Activated T-cell treated with anti-CD3 and anti-CD28 coated beads for 4 hours (primary cell): ENCODE measurements around the gene FAM227A.
"Not testable (repeated sequence)": the region's sequence is repeated elsewhere in the genome, so short reads cannot be mapped to it uniquely, and the experiment has no call there.

Experiments
- DNase-seq: peaks from one replicate; pipeline ENCODE4 v3.0.0-alpha.2; 2020

Gene FAM227A

DNA sequence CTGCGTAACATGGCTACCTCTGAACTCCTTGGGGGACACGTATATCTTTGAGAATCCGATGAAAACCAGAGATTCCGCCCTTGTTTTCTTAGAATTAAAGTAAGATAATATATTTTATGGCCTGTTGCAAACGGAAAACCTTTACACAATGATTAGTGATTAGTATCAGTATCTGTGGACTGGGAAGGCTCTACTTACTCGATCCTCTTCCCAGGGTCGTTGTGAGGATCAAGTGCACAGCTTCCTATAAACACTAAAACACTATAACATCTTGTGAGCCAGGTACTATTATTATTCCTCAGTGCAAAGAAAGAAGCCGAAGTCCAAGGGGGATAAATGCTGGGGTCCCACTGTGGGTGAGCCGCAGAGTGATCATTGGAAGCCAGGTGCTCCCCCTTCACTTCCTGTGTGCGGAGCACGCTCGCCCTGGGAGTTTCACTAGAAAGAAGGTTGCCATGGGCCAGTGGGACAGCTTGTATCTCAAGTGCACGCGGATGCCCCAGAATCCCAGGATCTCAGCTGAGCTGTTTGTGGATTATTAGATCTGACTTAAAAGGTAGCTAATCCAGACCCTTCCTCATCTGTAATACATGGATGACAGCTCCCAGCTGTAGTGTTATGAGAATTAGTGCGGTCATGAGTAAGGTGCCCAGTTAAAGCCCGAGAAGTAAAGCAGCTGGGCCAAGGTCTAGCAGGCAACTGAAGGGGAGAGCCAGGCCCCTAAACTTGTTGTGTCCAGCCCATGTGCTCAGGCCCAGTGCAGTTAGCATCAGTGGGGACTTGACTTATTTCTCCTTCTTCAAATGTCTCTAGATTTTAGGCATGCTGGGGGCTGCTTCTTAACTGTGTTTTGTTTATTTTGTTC lies 1.1 kb upstream of the FAM227A start:
- DNase-seq = peak; percentile 9

DNA sequence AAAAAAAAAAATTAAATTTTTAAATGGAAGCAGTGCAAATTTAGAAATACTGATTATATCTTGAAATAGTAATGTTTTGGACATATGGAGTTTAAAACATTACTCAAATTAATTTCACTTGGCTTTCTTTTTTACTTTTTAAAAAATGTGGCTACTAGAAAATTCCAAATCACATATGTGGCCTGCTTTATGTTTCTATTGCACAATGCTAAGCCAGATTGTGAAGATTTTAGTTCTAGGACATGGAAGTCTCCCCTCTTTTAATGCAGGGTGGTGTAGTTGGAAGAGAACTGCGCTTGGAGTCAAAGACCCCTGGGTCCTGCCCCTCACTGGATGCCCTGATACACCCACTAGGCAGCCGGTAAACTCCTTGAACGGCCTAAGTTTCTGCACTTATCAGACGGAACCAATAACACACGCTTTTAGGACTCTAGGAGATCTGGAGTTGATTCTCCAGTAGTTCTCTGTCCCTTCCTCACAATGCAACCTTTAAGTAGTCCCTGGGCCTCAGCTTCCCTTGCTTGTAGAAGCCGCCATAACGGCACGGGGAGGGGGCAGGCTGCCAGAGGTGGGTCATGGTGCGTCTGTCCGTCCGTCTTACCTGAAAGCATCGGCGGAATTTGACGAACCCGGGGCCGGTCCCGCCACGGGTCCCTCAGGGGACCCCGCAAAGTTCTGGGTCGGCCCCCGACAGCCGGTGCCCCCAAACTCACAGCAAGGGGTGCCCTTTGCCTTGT lies 505 bp downstream of the FAM227A start:
- DNase-seq = no peak

DNA sequence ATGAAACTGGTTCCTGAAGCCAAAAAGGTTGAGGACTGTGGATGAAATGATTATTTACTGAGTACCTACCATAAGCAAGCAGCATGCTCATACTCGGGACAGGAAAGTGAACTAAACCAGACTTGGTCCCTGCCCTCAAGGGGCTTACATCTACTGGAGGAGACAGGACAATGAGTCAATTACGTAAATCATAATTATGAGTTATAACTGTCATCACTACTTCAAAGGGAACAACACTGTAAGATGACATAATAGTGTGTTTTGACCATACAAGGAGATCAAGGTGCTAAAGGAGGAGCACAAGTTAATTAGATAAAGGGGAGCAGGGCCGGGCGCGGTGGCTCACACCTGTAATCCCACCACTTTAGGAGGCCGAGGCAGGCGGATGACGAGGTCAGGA lies 2.5 kb downstream of the FAM227A start:
- no peak for DNase-seq

DNA sequence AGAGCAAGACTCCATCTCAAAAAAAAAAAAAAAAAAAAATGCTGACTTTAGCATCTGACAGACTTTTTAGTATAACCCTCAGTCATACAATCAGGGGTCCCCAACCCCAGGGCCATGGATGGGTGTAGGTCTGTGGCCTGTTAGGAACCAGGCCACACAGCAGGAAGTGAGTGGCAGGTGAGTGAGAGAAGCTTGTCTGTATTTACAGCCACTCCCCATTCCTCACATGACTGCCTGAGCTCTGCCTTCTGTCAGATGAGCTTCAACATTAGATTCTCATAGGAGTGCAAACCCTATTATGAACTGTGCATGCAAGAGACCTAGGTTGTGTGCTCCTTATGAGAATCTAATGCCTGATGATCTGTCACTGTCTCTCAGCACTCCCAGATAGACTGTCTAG lies 3.3 kb downstream of the FAM227A start:
- no peak for DNase-seq

DNA sequence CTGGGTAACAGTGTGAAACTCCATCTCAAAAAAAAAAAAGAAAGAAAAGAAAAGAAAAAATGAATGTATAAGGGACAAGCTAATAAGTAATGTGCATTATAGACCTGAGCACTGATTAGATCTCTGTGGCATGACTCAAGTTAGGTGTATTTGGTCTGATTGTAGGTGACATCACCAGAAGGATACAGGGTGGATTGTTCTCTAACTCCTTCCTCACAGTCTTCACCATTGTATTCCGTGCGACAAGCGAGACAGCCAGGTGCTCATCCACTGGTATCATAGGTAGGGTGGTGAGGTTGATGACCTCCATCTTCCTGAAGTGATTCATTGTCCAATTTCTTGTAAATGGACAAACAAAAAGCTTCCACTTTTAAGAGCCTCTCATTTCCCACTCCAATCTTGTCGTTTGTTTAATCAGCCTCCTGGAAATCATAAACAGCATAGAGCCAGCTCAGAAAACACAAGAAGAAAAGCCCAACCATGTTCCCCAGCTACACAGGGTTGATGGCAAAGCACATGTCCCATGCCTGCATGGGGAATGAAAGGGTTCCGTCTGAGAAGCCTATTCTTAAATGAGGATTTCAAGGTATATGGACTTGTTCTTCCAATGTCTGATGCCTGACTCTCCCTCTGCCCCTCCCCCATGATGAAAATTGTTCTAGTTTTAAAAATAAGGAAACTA lies 6.2 kb downstream of the FAM227A start:
- no peak for DNase-seq

DNA sequence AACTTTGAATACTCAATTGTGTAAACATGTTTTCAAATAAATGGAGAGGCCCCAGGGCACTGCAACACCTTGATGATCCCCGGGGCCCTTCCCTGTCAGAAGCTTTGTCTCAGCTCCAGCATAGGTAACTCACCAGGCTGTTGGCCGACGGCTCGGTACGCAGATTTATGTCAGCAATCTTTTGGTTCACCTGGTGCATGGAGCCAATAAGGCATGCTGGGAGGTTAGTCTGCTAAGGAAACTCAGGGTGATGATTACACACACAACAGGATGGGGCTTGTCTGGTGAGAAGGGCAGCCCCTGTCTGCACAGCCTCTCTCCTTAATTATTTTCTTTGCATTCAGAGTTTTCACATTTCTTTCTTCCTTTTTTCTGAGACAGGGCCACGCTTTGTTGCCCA lies 10.8 kb downstream of the FAM227A start:
- no peak for DNase-seq

DNA sequence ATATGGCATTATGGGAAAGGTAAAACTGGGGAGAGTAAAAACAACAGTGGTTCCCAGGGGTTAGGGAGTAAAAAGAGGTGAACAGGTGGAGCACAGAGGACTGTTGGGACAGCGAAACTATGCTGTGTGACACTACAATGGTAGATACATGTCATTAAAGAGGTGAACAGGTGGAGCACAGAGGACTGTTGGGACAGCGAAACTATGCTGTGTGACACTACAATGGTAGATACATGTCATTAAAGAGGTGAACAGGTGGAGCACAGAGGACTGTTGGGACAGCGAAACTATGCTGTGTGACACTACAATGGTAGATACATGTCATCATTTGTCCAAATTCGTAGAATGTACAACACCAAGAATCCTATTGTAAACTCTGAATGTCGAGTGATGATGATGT lies 11.9 kb downstream of the FAM227A start:
- DNase-seq = not testable (repeated sequence)

DNA sequence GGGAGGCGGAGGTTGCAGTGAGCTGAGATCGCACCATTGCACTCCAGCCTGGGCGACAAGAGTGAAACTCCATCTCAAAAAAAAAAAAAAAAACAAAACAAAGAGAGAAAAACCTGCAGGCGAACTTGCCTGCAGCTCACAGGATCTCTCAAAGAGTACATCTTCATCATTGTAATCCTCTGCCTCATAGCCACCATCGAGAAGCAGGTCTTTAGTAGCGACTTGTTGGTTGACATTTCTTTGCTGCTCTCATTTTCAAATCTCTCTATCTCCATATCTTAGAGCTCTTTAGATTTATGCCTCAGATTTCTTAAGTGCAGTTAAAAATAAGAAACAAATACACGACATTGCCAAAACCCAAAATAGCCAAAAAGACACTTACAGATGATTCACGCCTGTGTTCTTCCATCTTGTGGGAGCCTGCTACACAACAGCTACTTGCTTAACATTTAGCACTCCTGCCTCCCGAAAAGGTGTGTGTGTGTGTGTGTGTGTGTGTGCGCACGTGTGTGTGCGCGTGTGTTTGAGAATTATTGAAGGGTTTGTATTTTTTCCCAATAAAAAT lies 14.6 kb downstream of the FAM227A start:
- DNase-seq = no peak

DNA sequence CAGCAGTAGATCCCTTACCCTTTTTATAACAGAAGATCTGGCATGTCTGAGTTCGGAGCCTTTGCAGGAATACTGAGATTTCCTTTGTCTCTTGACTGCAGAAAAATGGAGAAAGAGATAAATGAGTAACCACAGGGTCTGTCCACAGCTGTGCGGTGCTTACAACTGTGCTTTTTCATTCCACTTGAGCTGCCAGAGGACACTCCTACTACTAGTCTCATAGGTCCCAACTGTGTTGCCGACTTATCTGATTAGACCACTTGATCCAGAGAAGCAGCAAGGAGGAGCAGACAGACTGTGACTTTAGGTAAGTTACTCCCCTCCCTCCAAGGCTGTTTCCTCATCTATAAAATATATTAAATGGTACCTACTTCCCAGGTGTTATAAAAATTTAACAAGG lies 17.5 kb downstream of the FAM227A start:
- no peak for DNase-seq

DNA sequence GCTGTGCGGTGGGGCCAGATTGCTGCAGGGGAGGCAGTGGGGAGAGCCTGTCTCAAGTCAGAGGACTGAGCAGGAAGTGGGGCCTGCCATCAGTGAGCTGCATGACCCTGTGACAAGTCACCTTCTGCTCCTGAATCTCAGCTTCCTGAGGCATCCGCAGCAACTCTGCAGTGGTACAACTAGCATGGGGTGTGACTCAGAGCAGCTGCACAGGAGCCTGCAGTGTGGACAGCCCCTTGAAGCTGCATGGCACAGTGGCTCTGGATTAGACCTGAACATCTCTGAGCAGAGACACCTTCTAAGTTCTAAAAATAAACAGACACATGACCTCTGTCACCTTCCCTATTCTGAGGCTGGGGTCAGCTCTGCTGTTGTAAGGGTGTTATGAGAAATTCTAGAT lies 18.0 kb downstream of the FAM227A start:
- no peak for DNase-seq

DNA sequence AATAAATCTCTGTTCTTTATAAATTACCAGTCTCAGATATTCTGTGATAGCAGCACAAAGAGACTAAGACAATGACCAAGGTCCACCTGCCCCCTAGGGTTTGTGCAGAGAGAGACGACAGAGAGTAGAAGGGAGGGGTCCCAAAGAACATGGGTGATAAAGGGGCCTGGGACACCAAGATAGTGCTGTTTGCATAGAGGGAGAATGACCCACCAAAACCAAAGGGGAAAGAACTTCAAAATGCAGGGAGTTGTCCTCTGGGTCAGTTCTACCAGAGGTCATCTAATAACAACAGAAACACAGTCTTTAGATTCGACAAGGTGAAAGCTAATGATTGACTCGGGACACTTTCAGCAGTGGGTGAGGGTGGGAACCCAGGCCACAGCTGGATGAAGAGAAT lies 23.7 kb downstream of the FAM227A start:
- no peak for DNase-seq

DNA sequence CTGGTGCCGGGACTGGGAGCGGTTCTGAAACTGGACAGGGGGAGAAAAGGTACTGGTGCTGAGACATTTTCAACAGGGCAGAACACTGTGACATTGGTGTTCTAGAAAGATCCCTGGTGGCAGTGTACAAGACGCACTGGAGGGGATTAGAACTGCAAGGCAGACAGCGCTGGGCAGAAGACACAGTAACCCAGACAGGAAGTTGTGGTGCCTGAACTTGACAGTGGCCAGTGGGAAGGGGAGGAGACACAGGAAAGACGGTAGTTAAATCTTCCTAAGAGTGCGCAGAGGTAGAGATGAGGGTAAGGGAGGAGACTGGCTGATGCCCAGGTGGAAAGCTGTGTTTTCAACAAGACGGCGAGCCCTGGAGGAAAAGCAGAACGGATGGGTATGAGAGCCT lies 24.5 kb downstream of the FAM227A start:
- no peak for DNase-seq

DNA sequence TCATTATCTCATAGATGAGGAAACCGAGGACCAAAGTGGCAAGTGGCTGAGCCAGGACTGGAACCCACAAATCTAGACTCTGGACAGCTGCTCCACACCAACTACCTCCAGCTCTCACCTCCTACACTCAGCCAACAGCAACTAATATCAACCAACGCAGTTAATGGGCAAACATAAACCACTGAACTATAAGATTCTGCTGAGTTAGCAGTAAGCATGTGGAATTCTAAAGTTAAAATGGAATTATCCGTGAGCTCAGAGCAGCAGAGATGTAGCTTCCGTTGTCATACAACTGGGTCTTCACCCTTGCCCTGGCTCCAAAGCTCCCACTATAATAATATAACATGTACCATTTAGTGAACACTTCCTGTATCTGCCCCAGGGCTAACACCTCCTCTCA lies 27.1 kb downstream of the FAM227A start:
- no peak for DNase-seq

DNA sequence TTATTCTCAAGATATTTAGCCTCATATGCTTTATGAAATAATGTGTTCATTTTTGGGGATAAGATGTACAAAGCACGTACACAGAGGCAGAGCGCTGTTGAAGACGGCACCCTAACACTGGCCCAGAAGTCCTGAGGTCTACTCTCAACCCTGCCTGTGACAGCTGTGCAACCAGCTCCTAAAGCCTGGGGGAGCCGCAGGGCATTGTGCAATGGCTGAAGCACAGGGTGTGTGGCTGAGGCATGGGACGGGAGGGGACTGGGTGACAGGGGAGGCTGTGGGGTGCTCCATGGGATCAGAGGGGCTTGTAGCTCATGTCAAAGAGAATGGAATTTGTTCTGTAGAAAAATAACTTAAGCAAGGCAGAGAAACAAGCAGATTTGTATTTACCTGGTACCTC lies 27.7 kb downstream of the FAM227A start:
- DNase-seq = no peak

DNA sequence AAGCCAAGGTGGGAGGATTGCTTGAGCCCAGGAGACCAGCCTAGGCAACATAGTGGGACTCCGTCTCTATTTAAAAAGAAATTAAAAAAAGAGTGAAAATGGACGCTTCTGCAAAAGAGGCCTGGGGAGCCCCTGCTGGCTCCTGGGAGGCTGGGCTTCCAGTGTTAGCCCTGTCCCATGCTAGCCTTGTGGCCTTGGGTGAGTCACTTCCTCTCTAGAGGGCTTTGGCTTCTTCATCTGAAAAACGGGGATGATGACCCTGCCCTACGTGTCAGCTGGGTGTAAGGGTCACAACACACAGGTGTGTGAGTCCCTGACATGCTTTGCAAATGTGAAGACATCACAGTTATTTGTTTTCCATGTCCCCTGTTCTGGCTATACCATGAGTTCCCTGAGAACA lies 32.8 kb downstream of the FAM227A start:
- DNase-seq = no peak

DNA sequence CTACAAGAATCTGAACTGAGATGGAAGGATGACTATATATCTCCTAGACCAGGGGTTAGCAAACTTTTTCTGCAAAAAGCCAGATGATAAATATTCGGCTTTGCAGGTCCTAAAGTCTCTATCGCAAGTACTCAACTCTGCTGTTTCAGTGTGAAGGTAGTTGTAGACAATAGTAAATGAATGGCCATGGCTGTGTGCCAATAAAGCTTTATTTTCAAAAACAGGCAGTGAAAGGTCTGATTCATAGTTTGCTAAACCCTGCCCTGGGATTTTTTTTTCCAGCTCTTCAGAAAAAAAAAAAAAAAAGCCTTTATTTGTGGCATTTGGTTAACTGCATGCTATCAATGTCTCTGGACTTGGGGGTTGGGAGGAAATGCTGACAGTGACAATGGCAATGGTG lies 37.5 kb downstream of the FAM227A start:
- no peak for DNase-seq

DNA sequence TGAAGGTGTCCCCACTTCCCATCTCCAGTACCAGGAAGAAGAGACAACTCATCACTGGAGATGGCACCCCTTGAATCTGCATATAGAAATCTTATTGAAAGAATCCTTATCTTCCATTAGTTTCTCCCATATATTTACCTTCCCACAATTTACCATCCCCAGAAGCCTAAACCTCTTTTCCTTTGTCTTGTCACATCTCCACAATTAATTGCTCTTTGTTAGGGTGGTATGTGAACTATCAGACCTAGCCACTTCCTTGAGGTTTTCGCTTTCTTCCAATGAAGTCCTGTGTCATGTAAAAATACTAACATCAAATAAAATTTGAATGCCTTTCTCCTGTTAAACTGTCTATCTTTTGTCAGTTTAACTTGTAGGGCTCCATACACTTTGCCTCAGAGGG lies 37.9 kb downstream of the FAM227A start:
- no peak for DNase-seq

DNA sequence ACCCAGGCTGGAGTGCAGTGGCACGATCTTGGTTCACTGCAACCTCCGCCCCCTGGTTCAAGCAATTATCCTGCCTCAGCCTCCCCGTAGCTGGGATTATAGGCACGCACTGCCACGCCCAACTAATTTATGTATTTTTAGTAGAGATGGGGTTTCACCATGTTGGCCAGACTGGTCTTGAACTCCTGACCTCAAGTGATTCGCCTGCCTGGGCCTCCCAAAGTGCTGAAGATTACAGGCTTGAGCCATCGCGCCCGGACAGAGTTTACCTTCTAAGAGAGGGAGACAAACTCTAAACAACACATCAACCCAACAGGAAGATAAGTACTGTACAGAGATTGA lies 41.2 kb downstream of the FAM227A start:
- DNase-seq = not testable (repeated sequence)

DNA sequence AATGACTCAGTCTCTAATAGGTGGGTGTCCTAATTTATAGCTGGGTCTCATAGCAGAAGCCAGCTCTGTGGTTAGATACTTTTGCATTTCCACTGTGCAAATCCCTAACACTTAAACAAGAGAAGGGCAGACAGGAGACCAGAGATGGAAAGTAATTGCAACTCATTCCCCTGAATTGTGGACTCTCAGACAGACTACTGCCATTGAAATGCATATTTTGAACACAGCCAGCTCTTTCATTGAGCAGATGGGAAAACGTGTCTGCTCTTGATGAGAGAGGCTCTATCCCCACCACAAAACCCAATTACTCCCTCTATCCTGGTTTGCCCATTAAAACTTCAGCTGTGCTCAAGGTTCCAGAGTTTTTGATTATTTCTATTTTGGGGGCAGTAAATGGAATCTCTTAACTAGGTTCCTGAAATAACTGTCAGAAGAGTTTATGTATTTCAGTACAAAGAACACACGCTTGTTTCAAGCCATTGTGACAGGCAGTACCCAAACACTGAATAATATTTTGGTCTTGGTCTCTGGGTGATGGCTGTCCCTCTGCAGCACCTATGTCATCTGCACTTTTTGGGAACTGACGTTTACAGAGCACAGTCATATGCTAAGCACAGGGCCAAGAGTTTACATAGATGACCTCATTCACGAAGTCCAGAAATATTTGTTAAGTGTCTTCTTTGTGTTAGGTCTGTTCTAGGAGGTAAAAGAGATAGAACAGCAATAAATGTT lies 41.7 kb downstream of the FAM227A start:
- no peak for DNase-seq

DNA sequence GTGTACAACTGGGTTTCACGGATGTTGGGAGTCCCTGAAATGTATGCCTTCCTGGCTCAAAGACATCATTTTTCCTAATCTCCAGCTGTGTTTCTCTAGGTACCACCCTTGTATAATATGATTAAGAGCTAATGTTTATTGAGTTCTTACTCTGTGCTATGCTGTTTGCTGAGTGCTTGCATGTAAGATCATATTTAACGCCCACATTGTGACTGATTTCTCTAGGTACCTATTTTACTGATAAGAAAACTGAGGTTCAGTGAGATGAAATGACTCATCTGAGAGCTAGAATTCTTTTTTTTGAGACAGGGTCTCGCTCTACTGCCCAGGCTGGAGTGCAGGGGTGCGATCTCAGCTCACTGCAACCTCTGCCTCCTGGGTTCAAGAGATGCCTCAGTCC lies 42.6 kb downstream of the FAM227A start:
- no peak for DNase-seq

DNA sequence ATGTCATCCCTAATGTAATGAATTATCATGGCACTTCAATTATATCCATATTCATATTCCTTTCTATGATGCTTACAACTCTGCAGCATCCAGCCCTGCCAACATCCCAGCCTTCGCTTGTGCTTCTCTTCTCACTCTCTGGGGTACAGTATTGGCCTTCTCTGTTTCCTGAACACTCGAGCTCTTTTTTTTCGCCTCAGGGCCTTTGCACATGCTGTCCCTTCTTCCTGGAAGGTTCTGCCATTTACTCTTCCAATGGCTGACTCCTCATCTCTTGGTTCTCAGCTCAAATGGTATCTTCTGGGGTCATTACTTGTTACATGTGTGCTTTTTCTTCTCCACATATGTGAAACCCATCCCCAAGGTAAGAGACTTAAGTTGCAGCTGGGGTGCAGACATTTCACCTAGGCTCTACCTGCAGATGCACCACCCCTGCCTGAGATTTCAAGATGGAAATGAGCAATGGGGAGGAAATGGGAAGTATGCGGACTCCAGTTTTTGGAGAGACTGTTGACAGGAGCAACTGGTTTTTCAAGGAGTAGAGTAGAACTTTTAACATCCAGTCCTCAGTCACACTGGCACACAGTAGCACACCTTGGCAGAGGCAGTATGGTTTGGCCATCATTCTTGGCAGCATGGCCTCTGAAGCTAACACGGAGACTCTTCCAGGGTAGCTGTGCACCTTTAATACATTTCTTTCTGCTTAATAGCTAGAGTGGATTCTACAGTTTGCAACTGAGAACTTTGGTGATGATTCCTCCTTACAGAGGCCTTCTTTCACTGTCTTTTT lies 43.8 kb downstream of the FAM227A start:
- no peak for DNase-seq

DNA sequence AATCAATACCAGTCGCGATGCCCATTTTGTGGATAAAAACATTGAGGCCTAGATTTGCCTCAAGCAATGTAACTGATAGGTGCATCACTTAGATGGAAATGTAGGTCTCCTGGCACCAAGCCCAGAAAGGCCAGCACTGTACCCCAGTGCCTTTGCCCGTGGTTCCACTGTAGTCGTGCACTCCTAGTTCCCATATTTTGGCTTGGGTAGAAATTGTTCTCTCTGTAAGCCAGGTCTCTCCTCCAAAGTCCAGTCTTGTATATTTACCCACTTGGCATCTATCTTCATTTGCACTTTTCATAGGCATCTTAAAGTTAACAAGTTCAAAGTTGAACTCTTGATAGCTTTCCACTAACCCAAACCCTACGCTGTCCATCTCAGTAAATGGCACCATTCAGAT lies 44.6 kb downstream of the FAM227A start:
- DNase-seq = no peak
